NCI-H146 treated with DMSO at 0.1 percent for 48 hours (cell line): Measurements from ENCODE around the gene LDLRAD4.
A peak's percentile ranks its signal among the peaks of the same experiment; 100 is the strongest.

Experiments
- DNase-seq: peaks from one replicate; lab custom pipeline; 2025; ENCODE audit not compliant: unreplicated experiment; lab: John Stamatoyannopoulos, UW

Gene LDLRAD4

GRCh38 chr18:13499803-13500202 is 281.2 kb downstream of the LDLRAD4 start:
- DNase-seq = no peak

DNA sequence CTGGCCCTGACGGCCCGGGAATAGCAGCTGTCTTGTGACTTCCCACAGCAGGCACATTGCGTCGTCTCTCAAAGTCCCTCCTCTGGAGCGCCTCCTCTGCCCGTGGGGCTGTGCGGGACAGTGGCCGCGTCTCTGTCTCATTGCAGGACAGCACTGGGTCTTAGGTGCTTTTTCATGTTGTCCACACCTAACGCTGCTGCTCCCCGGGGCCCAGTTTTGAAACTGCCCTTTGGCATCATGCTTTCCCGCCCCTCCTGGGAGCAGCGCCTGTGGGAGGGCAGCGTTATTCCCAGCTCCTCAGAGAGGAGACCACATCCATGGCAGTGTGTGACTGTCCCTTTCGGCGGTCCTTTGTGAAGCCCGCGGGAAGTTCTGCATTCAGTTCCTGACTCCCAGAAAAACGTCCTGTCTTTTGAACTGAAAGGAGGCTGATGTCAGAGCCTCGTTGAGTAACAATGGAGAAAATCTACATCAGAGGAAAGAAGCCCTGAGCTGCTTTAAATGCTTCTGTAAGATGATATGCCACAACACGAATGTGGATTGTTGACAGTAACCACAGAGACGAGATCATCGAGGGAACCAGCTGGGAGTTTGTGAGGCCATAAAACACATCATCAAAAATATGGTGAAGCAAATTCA is 281.8 kb downstream of the LDLRAD4 start:
- peak; percentile 13 for DNase-seq

- no peak for DNase-seq
These were observed 282.4 kb downstream of the LDLRAD4 start for GRCh38 chr18:13500869-13501542.

DNA sequence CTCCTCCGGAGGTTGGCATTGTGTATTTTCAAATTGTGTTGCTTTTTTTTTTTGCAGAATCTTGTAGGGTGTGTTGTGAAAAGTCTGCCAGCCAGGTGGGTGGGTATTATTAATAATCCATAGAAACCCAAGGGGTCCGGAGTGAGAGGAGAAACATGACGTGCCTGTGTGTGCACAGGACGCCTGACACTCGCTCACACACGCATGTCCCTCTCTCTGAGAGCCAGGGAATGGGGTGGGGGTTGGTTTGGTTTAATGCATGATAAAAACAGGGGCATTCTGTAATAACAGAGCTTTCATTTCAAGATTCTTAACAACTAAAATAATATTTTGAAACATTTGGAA is 283.0 kb downstream of the LDLRAD4 start:
- no peak for DNase-seq

DNA sequence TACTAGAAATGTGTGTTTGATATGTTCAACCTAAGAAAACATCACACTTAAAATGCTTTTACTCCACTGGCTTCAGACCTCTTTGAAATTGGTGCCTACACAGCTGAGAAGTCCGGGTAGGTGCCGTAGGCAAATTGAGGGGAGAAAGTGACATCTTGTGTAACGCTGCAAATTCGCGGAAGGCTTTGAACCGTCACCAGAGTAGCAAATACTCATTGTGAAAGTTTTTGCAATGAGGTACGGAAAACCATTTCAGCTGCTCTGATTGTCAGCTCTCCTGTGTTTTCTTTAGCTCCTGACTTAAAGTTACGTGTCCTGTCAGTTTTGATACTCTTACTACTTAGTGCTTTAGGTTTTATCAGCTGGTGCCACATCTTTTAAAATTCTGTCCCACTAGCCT is 283.3 kb downstream of the LDLRAD4 start:
- DNase-seq = no peak

DNA sequence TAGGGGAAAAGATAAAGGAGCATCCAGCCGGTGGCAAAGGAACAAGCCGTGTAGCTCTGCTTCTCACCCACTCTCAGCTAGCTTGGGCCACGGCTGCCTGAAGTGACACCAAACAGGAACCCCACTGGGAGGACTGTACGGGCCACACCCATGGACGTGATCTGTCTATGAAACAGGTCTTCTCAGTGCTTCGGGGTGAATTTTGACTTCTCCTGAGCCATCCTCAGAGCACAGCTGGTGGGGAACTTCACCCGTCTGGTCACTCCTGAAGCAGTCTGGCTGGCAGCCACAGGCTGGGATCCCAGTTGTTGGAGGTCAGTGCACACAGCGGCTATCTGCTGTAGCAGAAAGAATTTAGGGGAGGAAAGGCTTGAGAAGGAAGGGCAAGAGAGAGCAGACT is 284.0 kb downstream of the LDLRAD4 start:
- no peak for DNase-seq

- DNase-seq = no peak
These were observed 285.3 kb downstream of the LDLRAD4 start for GRCh38 chr18:13503836-13504235.

GRCh38 chr18:13505780-13506345 is 287.3 kb downstream of the LDLRAD4 start:
- DNase-seq = no peak

DNA sequence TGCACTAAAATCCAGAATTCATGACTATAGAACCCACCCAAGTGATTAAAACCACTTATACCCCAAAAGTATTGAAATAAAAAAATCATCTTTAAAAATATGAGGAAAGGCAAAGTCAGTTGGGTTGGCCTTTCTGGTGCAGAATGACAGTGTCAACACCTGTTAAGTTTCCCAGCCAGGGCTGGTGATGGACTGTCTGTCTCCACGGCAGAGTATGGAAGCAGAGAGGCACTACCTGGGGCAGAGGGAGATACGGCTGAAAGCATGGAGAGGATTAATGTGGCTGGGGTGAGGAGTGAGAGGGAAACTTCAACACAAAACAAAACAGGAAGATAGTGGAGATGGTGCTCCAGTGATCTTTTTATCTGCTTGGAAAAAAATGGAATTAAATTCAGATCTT is 292.0 kb downstream of the LDLRAD4 start:
- no peak for DNase-seq

GRCh38 chr18:13511961-13512577 is 293.5 kb downstream of the LDLRAD4 start:
- no peak for DNase-seq

GRCh38 chr18:13513021-13513420 is 294.5 kb downstream of the LDLRAD4 start:
- no peak for DNase-seq

DNA sequence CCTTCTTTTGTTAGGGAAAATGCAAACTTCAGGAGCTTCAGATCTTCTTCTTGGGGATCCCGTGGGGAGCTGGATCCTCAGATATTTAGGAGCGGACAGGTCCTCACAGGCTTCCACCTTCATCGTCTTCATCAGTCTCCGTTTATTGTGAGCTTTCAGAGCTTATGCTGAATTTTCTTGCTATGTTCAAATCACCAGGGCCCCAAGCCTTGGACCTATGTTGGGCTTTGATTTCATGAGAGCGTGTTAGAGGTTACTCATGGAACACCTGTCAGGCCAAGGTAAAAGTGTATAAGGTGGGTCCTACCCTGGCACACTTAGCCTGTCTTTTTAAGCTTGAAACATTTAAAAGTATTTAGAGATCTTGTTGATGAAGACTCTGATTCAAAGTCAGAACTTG is 294.9 kb downstream of the LDLRAD4 start:
- DNase-seq = no peak

- no peak for DNase-seq
These were observed 296.0 kb downstream of the LDLRAD4 start for GRCh38 chr18:13514558-13514957.

GRCh38 chr18:13516855-13517254 is 298.3 kb downstream of the LDLRAD4 start:
- DNase-seq = no peak

DNA sequence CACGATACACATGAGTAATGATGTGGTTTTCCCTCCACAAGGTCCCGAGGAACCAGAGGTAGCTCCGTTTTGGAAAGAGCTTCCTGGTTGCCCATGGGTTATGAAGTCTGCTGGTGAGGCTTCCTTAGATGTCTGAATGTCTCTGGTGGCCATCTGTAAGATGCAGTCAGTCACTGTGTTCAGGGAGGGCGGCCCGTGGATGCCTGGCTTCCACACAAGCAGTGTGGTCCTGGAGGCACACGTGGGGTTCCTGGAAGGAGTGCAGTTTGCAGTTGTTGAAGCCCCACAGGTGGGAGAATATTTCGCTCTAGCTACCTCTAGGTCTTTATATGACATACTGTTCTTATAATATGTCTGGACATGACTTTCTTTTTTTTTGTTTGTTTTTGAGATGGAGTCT is 298.8 kb downstream of the LDLRAD4 start:
- no peak for DNase-seq

DNA sequence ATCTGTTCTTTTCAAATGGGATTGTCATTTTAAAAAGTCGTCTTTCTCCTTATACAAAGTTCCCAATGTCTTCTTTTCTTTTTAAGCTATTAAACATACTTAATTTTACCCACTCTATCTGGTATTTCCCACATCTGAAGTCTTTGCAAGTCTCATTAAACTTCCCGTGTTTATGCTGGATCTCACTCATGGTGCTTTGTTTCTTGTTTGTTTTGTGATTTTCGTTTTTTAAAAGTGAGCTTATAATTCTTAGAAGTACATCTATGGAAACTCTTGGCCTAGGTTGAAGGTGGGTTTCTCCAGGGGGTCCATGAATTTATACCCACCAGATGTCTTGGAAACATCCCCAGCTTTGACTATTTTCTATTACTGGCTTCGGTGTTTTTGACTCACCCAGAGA is 299.8 kb downstream of the LDLRAD4 start:
- DNase-seq = no peak

DNA sequence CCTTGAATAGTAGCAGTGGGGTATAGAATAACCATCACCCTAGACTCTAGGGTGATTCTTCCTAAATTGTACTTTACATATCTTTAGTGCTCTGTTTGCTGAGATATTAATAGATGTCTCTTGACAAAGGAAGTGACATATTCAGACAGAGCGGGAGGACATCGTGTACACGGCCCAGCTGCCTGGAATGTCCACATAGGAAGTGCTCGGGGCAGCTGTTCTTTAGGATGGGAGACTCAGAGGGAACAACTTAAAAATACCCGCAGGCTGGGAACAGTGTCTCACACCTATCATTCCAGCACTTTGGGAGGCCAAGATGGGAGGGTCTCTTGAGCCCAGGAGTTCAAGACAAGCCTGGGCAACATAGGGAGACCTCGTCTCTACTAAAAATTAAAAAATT is 301.7 kb downstream of the LDLRAD4 start:
- no peak for DNase-seq

DNA sequence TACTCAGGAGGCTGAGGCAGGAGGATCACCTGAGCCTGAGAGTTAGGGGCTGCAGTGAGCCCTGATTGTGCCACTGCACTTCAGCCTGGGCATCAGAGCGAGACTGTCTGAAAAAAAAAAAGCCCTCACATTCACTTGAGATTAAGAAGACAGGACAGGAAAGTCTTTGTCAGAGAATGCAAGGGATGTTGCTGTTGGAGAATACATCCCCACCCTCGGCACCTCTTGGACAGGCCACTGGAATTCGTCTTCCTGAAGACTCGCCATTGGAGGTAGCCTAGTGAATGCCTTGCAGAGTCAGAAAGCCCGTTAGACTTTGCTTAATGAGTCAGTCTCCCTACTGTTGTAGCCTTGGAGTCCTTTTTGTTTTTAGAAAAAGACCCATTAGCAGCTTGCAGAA is 302.2 kb downstream of the LDLRAD4 start:
- no peak for DNase-seq

DNA sequence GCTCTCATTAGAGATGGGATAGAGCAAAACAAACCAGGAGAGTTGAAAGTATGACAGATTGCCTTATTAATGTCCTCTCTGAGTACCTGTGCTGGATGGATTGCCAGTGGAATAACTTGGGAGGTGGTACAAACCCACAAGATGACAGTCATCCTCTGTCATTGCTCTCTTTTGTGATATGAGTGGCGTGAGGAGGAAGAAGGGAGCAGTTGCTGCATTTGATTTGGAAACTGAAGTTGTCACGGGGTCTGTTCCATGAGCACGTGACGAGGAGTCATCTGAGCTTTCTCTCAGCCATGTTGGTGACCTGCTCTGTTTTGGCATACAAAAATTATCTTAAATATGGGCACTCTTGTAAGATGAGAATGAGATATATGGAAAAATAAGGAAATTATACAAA is 302.9 kb downstream of the LDLRAD4 start:
- DNase-seq = no peak

GRCh38 chr18:13522256-13522655 is 303.7 kb downstream of the LDLRAD4 start:
- no peak for DNase-seq

DNA sequence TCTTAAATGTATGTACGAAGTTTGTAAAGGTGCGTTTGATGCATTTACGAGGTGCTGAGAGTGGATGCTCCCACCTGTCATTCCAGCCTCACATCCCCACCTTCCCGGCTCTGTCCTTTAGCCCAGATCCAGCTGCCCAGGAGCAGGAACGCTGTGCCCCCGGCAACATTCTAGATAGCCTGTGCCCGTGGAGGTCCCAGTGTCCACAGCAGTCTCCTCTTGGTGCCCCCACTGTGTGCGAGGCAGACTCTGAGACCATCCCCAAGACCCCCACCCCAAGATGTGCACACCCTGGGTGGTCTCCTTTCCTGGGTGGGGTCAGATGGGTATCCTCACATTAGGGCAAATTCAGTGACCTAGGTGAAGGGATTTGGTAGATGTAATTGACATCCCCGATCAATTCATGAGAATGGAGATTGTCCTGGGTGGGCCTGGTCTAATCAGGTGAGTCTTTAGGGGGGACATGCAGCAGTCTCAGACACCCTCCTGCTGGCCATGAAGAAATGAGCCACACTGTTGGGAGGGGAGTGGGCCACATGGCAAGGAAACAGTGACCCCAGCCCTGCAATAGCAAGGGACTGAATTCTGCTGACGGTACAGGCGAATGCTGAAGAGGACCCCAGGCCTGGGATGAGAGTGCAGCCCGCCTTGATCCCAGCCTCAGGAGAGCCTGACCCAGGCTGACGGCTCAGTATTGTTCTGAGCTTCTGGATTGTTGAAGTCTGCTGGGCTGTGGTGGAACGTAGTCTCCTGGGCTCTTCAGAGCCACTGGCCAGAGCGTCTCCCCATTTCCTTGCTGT is 304.5 kb downstream of the LDLRAD4 start:
- no peak for DNase-seq

DNA sequence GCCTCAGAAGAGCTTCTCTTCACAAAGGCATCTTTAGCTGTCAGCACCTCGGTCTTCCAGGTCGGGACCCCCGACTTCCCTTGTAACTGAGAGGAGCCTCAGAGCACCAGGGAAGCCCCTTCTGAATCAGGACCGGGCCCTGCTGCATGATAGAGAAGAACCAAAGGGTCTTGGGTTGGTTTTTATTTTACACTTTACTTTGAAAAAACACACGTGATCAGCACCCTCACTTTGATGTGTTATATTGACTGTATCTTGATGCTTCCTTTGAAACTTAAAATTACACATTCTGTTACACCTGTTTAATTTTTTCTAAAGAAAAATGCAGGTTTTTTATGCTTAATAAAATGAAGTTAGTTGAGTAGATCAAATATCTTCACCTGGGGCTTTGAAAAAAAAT is 305.5 kb downstream of the LDLRAD4 start:
- DNase-seq = no peak
